AG09309 (cell line): ENCODE data around the gene KL.

Source experiments
- DNase-seq: peaks from one replicate; pipeline ENCODE4 v3.0.0-alpha.2; 2010; ENCODE audit warnings: low read depth
- H3K4me3 ChIP-seq: 2 replicates; pipeline ENCODE4 v1.5.1; 2011; ENCODE audit warnings: mild to moderate bottlenecking, low read depth, low read length, moderate library complexity; ENCODE audit not compliant: control insufficient read depth
- TF ChIP-seq, protein P1 (sequence below): IDR thresholded peaks from 2 replicates; pipeline ENCODE4 v1.5.1; 2011; ENCODE audit warnings: mild to moderate bottlenecking, low read depth, low read length, inconsistent platforms; ENCODE audit not compliant: insufficient read depth, control insufficient read depth; ENCODE audit errors: missing control alignments

The KL gene

DNA sequence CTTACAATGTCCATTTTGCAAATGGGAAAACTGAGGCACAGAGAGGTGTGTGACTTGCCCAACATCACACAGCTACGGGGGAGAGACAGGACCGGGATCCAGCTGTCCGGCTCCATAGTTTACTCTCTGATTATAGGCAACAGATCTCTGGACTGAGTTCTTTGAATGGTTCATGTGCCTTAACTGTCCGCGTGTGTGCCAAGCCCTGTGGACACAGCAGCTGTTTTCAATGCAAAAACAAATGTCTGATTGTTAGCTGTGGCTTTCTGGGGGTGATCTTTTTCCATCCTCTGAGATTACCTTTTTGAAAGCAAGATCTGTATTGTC, 94.1 kb downstream of the KL start:
- H3K4me3 ChIP-seq, result no peak overlapping the region

DNA sequence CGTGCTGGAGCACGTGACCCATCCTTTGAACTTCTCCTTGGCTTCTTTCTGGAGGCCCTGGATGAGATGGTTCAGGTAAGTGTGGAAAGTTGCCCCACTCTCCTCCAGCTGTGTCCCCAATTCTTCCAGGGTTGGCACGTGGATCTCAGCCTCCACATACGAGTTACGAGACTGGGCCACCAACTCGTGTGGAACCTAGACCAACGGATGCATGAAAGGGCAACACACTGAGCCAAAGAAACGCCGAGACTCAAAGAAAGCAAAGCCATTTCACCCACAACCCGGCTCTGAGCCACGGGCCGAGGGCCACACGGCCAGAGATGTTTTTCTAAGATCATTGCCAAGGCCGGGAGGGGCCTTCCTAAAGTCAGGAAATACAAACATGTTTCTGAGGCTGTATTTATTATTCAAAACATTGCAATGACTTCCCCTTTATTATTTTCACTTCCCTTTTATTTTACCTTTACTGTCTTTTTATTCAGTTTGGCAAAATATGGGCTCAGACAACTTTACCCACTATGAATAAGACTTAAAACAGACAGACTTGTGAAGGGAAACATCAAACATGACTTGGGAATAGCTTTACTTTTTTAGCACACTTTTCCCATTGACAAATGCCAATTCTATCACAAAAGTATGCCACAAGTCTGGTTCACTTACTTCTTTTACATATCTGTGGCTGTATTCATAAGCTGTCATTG, 94.6 kb downstream of the KL start:
- TF ChIP-seq, protein P1, sequence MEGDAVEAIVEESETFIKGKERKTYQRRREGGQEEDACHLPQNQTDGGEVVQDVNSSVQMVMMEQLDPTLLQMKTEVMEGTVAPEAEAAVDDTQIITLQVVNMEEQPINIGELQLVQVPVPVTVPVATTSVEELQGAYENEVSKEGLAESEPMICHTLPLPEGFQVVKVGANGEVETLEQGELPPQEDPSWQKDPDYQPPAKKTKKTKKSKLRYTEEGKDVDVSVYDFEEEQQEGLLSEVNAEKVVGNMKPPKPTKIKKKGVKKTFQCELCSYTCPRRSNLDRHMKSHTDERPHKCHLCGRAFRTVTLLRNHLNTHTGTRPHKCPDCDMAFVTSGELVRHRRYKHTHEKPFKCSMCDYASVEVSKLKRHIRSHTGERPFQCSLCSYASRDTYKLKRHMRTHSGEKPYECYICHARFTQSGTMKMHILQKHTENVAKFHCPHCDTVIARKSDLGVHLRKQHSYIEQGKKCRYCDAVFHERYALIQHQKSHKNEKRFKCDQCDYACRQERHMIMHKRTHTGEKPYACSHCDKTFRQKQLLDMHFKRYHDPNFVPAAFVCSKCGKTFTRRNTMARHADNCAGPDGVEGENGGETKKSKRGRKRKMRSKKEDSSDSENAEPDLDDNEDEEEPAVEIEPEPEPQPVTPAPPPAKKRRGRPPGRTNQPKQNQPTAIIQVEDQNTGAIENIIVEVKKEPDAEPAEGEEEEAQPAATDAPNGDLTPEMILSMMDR, result no peak
- no peak for DNase-seq
- H3K4me3 ChIP-seq, result no peak overlapping the region

More for the DNA sequence above, 94.1 kb downstream of the KL start:
- DNase-seq, result no peak
- TF ChIP-seq, protein P1, result no peak

DNA sequence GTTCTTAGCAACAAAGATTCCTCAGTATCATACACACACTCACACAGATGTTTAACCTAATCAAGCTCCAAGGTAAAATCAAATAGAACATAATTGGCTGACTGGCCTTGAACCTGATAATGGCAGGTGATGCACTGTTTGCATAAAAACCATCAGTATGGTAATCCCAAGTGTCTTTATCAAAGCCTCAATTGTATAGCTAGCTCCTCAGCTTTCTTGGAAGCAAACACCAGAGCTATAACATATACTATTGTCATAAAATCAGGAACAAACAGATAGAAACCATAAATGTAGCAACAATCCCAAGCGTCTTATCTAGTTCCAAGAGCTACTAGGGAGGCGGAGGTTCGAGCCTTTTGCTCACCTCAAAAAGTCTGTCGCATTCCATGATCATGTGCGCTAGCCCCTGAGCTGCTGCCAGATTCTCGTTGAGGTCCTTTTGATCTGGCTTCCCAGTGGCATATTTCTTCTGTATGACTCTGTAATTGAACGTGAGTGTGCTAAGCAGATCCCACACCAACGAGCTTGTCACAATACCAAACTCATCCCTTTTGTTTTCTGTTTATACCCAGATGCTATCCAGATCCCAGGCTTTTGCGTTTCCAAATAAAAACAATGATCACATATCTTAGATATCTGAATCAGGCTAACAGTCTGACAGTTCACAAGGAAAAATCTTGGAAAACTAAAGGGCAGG, 95.3 kb downstream of the KL start:
- H3K4me3 ChIP-seq, result no peak overlapping the region
- TF ChIP-seq, protein P1, result no peak
- no peak for DNase-seq

DNA sequence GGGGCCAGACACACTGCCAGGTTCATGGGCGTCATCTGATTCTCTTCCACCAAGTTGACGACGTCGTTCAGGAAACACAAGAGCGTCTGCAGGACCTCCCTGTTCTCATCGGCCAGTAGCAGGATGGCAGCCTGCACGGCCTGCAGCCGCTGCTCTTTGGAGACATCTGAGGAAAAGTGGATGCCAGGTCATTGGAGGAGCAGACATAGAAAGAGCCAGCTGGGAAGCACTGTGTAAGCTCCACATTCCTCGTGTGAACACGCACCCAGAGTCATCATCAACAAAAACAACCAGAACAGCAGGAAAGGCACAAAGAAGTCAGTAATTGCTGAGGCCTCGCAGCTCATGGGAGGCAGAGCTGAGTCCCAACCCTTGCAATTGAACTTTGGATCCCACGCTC, 96.5 kb downstream of the KL start:
- DNase-seq, result no peak
- TF ChIP-seq, protein P1, result no peak

DNA sequence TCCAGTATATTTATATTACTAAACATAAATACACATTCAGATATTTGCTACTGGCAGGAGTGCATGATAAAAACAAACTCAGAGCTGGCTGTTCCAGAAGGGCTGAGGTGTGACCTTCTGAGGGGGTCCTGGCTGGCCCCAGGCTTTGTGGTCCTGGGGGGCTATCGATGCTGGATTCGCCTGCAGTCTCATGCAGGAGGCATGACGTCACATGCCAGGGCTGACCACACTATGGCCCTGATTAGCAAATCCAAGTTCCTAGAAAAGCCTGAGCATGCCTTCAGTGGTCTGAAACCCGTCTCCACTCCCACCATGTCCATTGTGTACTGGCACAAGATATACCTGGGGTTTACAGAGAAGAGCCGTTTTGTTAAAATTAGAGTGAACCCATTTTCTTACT, 97.9 kb downstream of the KL start:
- DNase-seq, result no peak
- TF ChIP-seq, protein P1, result no peak
- H3K4me3 ChIP-seq, result no peak overlapping the region

More for the DNA sequence above, 96.5 kb downstream of the KL start:
- H3K4me3 ChIP-seq, result no peak overlapping the region

DNA sequence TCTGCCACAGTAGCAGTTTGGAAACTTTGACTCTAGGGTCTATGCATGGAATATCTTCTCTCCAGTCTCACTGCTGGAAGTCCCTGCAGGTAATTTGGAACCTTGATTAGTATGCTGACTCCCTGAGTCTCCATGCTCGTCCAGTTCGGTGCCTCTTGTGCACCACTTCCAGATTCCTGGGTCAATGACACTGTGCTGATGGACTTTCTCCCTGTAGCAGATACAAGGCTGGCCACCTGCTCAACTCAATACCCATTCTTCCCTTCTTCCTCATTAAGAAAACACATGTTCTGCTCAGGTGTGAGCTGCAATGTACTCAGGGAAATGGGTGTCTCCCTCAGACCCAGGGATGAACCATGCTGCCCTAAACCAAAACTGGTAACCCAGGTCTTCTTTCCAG, 99.1 kb downstream of the KL start:
- TF ChIP-seq, protein P1, result no peak
- H3K4me3 ChIP-seq, result no peak overlapping the region
- DNase-seq, result no peak
